Ishikawa (cell line): ENCODE data around the gene ZBTB1.
A peak's percentile ranks its signal among the peaks of the same experiment; 100 is the strongest.

ENCODE experiments used
- CEBPB ChIP-seq: IDR thresholded peaks from 2 replicates; pipeline ENCODE4 v1.6.1; 2012
- CREB1 ChIP-seq: IDR thresholded peaks from 2 replicates; pipeline ENCODE4 v1.6.1; 2012; ENCODE audit warnings: low read depth
- EGR1 ChIP-seq: IDR thresholded peaks from 2 replicates; pipeline ENCODE4 v1.6.1; 2012
- EP300 ChIP-seq: IDR thresholded peaks from 2 replicates; pipeline ENCODE4 v1.6.1; 2012; ENCODE audit warnings: borderline replicate concordance
- FOXM1 ChIP-seq: IDR thresholded peaks from 2 replicates; pipeline ENCODE4 v1.6.1; 2012; ENCODE audit warnings: low read depth, borderline replicate concordance
- NFIC ChIP-seq: IDR thresholded peaks from 2 replicates; pipeline ENCODE4 v1.6.1; 2012
- RAD21 ChIP-seq: IDR thresholded peaks from 2 replicates; pipeline ENCODE4 v1.6.1; 2012; ENCODE audit warnings: low read depth
- TAF1 ChIP-seq: IDR thresholded peaks from 2 replicates; pipeline ENCODE4 v1.6.1; 2012; ENCODE audit warnings: low read depth, mild to moderate bottlenecking
- TCF12 ChIP-seq: IDR thresholded peaks from 2 replicates; pipeline ENCODE4 v1.6.1; 2012; ENCODE audit warnings: low read depth
- TEAD4 ChIP-seq: IDR thresholded peaks from 2 replicates; pipeline ENCODE4 v1.6.1; 2012
- YY1 ChIP-seq: IDR thresholded peaks from 2 replicates; pipeline ENCODE4 v1.6.1; 2012; ENCODE audit warnings: low read depth
- ZBTB7A ChIP-seq: IDR thresholded peaks from 2 replicates; pipeline ENCODE4 v1.6.1; 2012; ENCODE audit warnings: low read depth
- TF ChIP-seq, protein P1 (sequence below): IDR thresholded peaks from 2 replicates; pipeline ENCODE4 v1.6.1; 2012
- TF ChIP-seq, protein P2 (sequence below): IDR thresholded peaks from 2 replicates; pipeline ENCODE4 v1.6.1; 2012
- TF ChIP-seq, protein P3 (sequence below): IDR thresholded peaks from 2 replicates; pipeline ENCODE4 v1.6.1; 2012; ENCODE audit warnings: low read depth, mild to moderate bottlenecking

Gene ZBTB1

DNA sequence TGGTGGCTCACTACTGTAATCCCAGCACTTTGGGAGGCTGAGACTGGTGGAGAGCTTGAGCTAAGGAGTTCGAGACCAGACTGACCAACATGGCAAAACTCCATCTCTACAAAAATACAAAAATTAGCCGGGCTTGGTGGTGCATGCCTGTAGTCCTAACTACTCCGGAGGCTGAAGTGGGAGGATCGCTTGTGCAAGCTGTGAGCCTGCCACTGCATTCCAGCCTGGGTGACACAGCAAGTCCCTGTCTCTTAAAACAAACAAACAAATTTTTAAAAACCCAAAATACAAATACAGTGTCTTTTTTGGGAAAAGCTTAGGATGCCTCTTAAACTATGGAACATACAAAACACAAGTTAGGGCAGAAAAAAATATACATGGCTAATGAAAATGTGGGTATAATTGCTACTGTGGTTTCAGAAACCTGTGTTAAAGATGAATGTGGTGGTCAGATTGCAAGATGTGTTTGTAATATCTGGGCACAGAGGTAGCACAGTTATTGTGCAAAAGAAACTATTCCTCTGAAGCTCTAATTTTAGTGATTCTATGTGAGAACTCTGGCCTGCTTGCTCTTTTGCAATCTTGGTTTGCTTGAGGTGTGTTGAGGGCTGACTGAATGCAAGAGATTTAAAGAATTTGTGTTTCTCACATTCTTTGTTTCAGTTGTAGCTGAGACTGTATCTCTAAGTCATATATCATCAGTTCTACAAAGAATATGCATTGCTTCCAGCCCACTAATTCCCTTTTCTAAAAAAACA lies 32.1 kb downstream of the ZBTB1 start:
- TF ChIP-seq, protein P1, sequence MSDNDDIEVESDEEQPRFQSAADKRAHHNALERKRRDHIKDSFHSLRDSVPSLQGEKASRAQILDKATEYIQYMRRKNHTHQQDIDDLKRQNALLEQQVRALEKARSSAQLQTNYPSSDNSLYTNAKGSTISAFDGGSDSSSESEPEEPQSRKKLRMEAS, result no peak
- TF ChIP-seq EGR1 (no peak), CREB1 (no peak), FOXM1 (no peak), YY1 (no peak), ZBTB7A (no peak), EP300 (no peak), TCF12 (no peak), RAD21 (no peak), NFIC (no peak), CEBPB (no peak)

DNA sequence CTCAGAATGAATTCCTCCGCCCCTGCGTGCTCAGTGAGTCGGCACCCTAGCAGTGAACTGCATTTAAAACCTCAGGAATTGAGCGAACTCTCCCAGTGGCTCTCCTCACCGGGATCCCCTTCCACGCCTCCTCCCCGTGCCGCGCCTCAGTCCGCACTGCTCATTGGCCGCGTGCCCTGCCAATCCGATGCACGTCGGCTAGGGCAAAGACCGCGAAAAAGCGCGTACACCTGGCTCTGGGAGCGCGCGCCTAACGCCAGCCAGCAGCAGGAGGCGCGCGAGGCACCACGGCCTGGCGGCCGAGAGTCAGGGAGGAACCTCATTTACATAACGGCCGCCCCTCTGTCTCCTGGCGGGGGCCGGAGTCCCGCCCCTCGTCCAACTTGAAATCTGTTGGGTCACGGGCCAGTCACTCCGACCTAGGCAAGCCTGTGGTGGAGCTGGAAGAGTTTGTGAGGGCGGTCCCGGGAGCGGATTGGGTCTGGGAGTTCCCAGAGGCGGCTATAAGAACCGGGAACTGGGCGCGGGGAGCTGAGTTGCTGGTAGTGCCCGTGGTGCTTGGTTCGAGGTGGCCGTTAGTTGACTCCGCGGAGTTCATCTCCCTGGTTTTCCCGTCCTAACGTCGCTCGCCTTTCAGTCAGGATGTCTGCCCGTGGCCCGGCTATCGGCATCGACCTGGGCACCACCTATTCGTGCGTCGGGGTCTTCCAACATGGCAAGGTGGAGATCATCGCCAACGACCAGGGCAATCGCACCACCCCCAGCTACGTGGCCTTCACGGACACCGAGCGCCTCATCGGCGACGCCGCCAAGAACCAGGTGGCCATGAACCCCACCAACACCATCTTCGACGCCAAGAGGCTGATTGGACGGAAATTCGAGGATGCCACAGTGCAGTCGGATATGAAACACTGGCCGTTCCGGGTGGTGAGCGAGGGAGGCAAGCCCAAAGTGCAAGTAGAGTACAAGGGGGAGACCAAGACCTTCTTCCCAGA lies 35.9 kb downstream of the ZBTB1 start, which contains the start of gene HSPA2:
Gene HSPA2 (plus strand): TSS at position 534 of the 995 bp plus-strand sequence. CDS start 109 bp downstream, at position 643.
- TF ChIP-seq RAD21 (peak; percentile 73), TEAD4 (peak; percentile 51), ZBTB7A (no peak), YY1 (0 out of 2 replicates have a peak, but pooled peaks have one; percentile 23), TCF12 (0 out of 2 replicates have a peak, but pooled peaks have one; percentile 25), TAF1 (peak; percentile 67), CEBPB (no peak), CREB1 (peak; percentile 74), NFIC (peak; percentile 42; the same call in 1 of the 2 replicates), FOXM1 (peak; percentile 56; the same call in 1 of the 2 replicates), EGR1 (no peak)
- TF ChIP-seq, protein P1, result peak; percentile 91
- TF ChIP-seq, protein P2, sequence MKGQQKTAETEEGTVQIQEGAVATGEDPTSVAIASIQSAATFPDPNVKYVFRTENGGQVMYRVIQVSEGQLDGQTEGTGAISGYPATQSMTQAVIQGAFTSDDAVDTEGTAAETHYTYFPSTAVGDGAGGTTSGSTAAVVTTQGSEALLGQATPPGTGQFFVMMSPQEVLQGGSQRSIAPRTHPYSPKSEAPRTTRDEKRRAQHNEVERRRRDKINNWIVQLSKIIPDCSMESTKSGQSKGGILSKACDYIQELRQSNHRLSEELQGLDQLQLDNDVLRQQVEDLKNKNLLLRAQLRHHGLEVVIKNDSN, result peak; percentile 42; the same call in 1 of the 2 replicates
- TF ChIP-seq, protein P3, sequence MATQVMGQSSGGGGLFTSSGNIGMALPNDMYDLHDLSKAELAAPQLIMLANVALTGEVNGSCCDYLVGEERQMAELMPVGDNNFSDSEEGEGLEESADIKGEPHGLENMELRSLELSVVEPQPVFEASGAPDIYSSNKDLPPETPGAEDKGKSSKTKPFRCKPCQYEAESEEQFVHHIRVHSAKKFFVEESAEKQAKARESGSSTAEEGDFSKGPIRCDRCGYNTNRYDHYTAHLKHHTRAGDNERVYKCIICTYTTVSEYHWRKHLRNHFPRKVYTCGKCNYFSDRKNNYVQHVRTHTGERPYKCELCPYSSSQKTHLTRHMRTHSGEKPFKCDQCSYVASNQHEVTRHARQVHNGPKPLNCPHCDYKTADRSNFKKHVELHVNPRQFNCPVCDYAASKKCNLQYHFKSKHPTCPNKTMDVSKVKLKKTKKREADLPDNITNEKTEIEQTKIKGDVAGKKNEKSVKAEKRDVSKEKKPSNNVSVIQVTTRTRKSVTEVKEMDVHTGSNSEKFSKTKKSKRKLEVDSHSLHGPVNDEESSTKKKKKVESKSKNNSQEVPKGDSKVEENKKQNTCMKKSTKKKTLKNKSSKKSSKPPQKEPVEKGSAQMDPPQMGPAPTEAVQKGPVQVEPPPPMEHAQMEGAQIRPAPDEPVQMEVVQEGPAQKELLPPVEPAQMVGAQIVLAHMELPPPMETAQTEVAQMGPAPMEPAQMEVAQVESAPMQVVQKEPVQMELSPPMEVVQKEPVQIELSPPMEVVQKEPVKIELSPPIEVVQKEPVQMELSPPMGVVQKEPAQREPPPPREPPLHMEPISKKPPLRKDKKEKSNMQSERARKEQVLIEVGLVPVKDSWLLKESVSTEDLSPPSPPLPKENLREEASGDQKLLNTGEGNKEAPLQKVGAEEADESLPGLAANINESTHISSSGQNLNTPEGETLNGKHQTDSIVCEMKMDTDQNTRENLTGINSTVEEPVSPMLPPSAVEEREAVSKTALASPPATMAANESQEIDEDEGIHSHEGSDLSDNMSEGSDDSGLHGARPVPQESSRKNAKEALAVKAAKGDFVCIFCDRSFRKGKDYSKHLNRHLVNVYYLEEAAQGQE, result no peak

DNA sequence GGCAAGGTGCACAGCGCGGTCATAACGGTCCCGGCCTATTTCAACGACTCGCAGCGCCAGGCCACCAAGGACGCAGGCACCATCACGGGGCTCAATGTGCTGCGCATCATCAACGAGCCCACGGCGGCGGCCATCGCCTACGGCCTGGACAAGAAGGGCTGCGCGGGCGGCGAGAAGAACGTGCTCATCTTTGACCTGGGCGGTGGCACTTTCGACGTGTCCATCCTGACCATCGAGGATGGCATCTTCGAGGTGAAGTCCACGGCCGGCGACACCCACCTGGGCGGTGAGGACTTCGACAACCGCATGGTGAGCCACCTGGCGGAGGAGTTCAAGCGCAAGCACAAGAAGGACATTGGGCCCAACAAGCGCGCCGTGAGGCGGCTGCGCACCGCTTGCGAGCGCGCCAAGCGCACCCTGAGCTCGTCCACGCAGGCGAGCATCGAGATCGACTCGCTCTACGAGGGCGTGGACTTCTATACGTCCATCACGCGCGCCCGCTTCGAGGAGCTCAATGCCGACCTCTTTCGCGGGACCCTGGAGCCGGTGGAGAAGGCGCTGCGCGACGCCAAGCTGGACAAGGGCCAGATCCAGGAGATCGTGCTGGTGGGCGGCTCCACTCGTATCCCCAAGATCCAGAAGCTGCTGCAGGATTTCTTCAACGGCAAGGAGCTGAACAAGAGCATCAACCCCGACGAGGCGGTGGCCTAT lies 36.8 kb downstream of the ZBTB1 start:
- TF ChIP-seq FOXM1, result no peak
- TF ChIP-seq NFIC, result no peak
- TF ChIP-seq ZBTB7A, result no peak
- no peak for TF ChIP-seq EP300
- TF ChIP-seq, protein P3, result no peak
- no peak for TF ChIP-seq CREB1
- no peak for TF ChIP-seq TAF1
- TF ChIP-seq, protein P2, result no peak

DNA sequence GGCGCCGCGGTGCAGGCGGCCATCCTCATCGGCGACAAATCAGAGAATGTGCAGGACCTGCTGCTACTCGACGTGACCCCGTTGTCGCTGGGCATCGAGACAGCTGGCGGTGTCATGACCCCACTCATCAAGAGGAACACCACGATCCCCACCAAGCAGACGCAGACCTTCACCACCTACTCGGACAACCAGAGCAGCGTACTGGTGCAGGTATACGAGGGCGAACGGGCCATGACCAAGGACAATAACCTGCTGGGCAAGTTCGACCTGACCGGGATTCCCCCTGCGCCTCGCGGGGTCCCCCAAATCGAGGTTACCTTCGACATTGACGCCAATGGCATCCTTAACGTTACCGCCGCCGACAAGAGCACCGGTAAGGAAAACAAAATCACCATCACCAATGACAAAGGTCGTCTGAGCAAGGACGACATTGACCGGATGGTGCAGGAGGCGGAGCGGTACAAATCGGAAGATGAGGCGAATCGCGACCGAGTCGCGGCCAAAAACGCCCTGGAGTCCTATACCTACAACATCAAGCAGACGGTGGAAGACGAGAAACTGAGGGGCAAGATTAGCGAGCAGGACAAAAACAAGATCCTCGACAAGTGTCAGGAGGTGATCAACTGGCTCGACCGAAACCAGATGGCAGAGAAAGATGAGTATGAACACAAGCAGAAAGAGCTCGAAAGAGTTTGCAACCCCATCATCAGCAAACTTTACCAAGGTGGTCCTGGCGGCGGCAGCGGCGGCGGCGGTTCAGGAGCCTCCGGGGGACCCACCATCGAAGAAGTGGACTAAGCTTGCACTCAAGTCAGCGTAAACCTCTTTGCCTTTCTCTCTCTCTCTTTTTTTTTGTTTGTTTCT lies 37.6 kb downstream of the ZBTB1 start:
- TF ChIP-seq FOXM1 (no peak), EP300 (no peak), TAF1 (no peak), CREB1 (no peak), TCF12 (no peak), RAD21 (no peak), ZBTB7A (no peak), CEBPB (no peak), NFIC (no peak), YY1 (no peak), TEAD4 (no peak), EGR1 (no peak)
- TF ChIP-seq, protein P1, result no peak
- TF ChIP-seq, protein P2, result no peak
- TF ChIP-seq, protein P3, result no peak
